GM23338 (cell line): Measurements from ENCODE around the gene KATNIP. TPM values are rescaled to one million over a fixed set of nuclear protein-coding genes. Genes with fewer than 3 reads are reported as not detected.
A peak's percentile ranks its signal among the peaks of the same experiment; 100 is the strongest.

Source experiments
- ATAC-seq: fragments of 200-7000 bp; cut with Tn5 transposase; 3 replicates; pipeline ENCODE4 v1.9.1; 2020
- DNase-seq: peaks from one replicate; pipeline ENCODE4 v3.0.0-alpha.2; 2015; ENCODE audit warnings: low spot score
- H2AFZ ChIP-seq: fragments of 200-600 bp; sonication (generic); 2 replicates; pipeline ENCODE4 v1.8.0; 2016; ENCODE audit warnings: antibody characterized with exemption, mild to moderate bottlenecking, moderate library complexity
- H3F3A ChIP-seq: fragments of 200-600 bp; sonication (generic); replicated peaks from 2 replicates; pipeline ENCODE4 v1.8.0; 2017; ENCODE audit warnings: antibody characterized with exemption, mixed run types, low read depth
- H3K27ac ChIP-seq: fragments of 200-600 bp; sonication (generic); 2 replicates; pipeline ENCODE4 v1.6.1; 2016; ENCODE audit warnings: low read depth
- H3K27me3 ChIP-seq: fragments of 200-600 bp; sonication (generic); 2 replicates; pipeline ENCODE4 v1.8.0; 2016; ENCODE audit warnings: mild to moderate bottlenecking, mixed run types, moderate library complexity; ENCODE audit not compliant: insufficient read depth
- H3K36me3 ChIP-seq: fragments of 200-600 bp; sonication (generic); 2 replicates; pipeline ENCODE4 v1.8.0; 2016; ENCODE audit warnings: mild to moderate bottlenecking; ENCODE audit not compliant: insufficient read depth
- H3K4me1 ChIP-seq: fragments of 200-600 bp; sonication (generic); 2 replicates; pipeline ENCODE4 v1.8.0; 2016; ENCODE audit warnings: mild to moderate bottlenecking, moderate library complexity; ENCODE audit not compliant: insufficient read depth
- H3K4me2 ChIP-seq: fragments of 200-600 bp; sonication (generic); 2 replicates; pipeline ENCODE4 v1.7.1; 2017; ENCODE audit warnings: mixed run types
- H3K4me3 ChIP-seq: fragments of 200-600 bp; sonication (generic); 2 replicates; pipeline ENCODE4 v1.6.1; 2016; ENCODE audit warnings: mixed run types
- H3K79me2 ChIP-seq: fragments of 200-600 bp; sonication (generic); replicated peaks from 2 replicates; pipeline ENCODE4 v1.8.0; 2017; ENCODE audit warnings: mild to moderate bottlenecking; ENCODE audit not compliant: insufficient read depth
- H3K9me2 ChIP-seq: fragments of 200-600 bp; sonication (generic); 2 replicates; pipeline ENCODE4 v1.8.0; 2017; ENCODE audit not compliant: insufficient read depth
- H4K20me1 ChIP-seq: fragments of 200-600 bp; sonication (generic); replicated peaks from 2 replicates; pipeline ENCODE4 v1.8.0; 2017; ENCODE audit warnings: mild to moderate bottlenecking; ENCODE audit not compliant: insufficient read depth
- H3K27ac Mint-ChIP-seq: 2 replicates; pipeline ENCODE4 v1.8.0; 2020; ENCODE audit warnings: inconsistent platforms, mild to moderate bottlenecking, moderate library complexity, mixed read lengths
- H3K27me3 Mint-ChIP-seq: 3 replicates; pipeline ENCODE4 v1.8.0; 2022; ENCODE audit warnings: low read depth, mild to moderate bottlenecking, moderate library complexity, mixed read lengths, inconsistent platforms; ENCODE audit not compliant: insufficient read depth, poor library complexity
- H3K36me3 Mint-ChIP-seq: 3 replicates; pipeline ENCODE4 v1.8.0; 2021; ENCODE audit warnings: low read depth, mild to moderate bottlenecking, inconsistent platforms, moderate library complexity, mixed read lengths
- H3K4me1 Mint-ChIP-seq: 3 replicates; pipeline ENCODE4 v1.8.0; 2020; ENCODE audit warnings: mild to moderate bottlenecking, inconsistent platforms, mixed read lengths
- H3K4me3 Mint-ChIP-seq: 3 replicates; pipeline ENCODE4 v1.8.0; 2021; ENCODE audit warnings: moderate library complexity, mild to moderate bottlenecking, inconsistent platforms, mixed read lengths
- H3K9me3 Mint-ChIP-seq: 3 replicates; pipeline ENCODE4 v1.8.0; 2020; ENCODE audit warnings: moderate library complexity, mild to moderate bottlenecking, inconsistent platforms, mixed read lengths
- CREB1 ChIP-seq: fragments of 250-450 bp; sonication (Bioruptor Pico); IDR thresholded peaks from 2 replicates; pipeline ENCODE4 v1.5.0; 2020; ENCODE audit warnings: low read depth, mild to moderate bottlenecking, moderate library complexity
- CTCF ChIP-seq, 2 experiments: fragments of 200-600 bp in 1 of 2; sonication (generic) in 1 of 2; conservative IDR thresholded peaks; 2 replicates each; pipeline versions ENCODE4 v1.5.1 to v1.6.1; 2016 to 2017; ENCODE audit warnings: antibody characterized with exemption in 2 of 2, low read depth in 2 of 2, mild to moderate bottlenecking in 2 of 2, moderate library complexity in 1 of 2
- ETS1 ChIP-seq: IDR thresholded peaks from 2 replicates; pipeline ENCODE4 v1.6.1; 2016; ENCODE audit warnings: antibody characterized with exemption
- EZH2 ChIP-seq: fragments of 200-600 bp; sonication (generic); IDR thresholded peaks from one replicate; pipeline ENCODE4 v1.8.0; 2017; ENCODE audit warnings: antibody characterized with exemption, mild to moderate bottlenecking, low read depth; ENCODE audit not compliant: unreplicated experiment
- EZH2phosphoT487 ChIP-seq: fragments of 200-600 bp; sonication (generic); IDR thresholded peaks from one replicate; pipeline ENCODE4 v1.8.1; 2018; ENCODE audit warnings: antibody characterized with exemption; ENCODE audit not compliant: unreplicated experiment
- JUNB ChIP-seq: IDR thresholded peaks from one replicate; pipeline ENCODE4 v1.6.1; 2016; ENCODE audit warnings: antibody characterized with exemption; ENCODE audit not compliant: unreplicated experiment
- NANOG ChIP-seq: IDR thresholded peaks from 2 replicates; pipeline ENCODE4 v1.6.1; 2016; ENCODE audit warnings: antibody characterized with exemption, borderline replicate concordance
- POLR2AphosphoS5 ChIP-seq: IDR thresholded peaks from 2 replicates; pipeline ENCODE4 v1.6.1; 2016; ENCODE audit warnings: antibody characterized with exemption, low read depth
- REST ChIP-seq: IDR thresholded peaks from one replicate; pipeline ENCODE4 v1.6.1; 2018; ENCODE audit warnings: antibody characterized with exemption; ENCODE audit not compliant: unreplicated experiment
- STAT1 ChIP-seq: IDR thresholded peaks from one replicate; pipeline ENCODE4 v1.6.1; 2016; ENCODE audit warnings: antibody characterized with exemption; ENCODE audit not compliant: unreplicated experiment
- ZNF114 ChIP-seq: fragments of 250-450 bp; sonication (Bioruptor Pico); IDR thresholded peaks from 2 replicates; pipeline ENCODE4 v1.5.0; 2020; ENCODE audit warnings: mild to moderate bottlenecking, moderate library complexity
- ZNF331 ChIP-seq: fragments of 250-450 bp; sonication (Bioruptor Pico); IDR thresholded peaks from 2 replicates; pipeline ENCODE4 v1.5.0; 2020; ENCODE audit warnings: low read depth, mild to moderate bottlenecking, moderate library complexity
- polyA plus RNA-seq: library from polyadenylated mRNA; unstranded; fragments of >200 nt; fragmentation: Nextera tagmentation; extraction: Ambion mirVana; gene quantifications from 2 replicates; pipeline ENCODE4 v1.2.1, GENCODE V29; 2016
- total RNA-seq: library from RNA; depleted of rRNA; stranded (reverse); fragments of >200 nt; shearing (Covaris generic); gene quantifications from 2 replicates; pipeline ENCODE4 v1.2.3, GENCODE V29; 2014

The KATNIP gene
- total and polyA plus RNA-seq, 2 experiments from 2014 or later = 7.0 to 11.8 TPM

GRCh38 chr16:27551036-27551435 is 1.1 kb downstream of the KATNIP start:
- Histone ChIP-seq H2AFZ (no peak overlapping the region), H3K27me3 (no peaks in the 10 kb centered on the region), H3F3A (no peaks in the 10 kb centered on the region), H3K9me2 (no peaks in the 10 kb centered on the region), H3K4me3 (peak overlapping the region; percentile 91), H3K36me3 (no peaks in the 10 kb centered on the region), H3K4me1 (peaks cover 8% of the 10 kb centered on the region), H4K20me1 (peaks cover 24% of the 10 kb centered on the region), H3K27ac (no peak overlapping the region), H3K4me2 (peak overlapping the region; percentile 88), H3K79me2 (peaks cover 54% of the 10 kb centered on the region)
- H3K27me3 Mint-ChIP-seq = peaks cover 5% of the 10 kb centered on the region
- no peak for DNase-seq
- H3K4me1 Mint-ChIP-seq = peaks cover 8% of the 10 kb centered on the region; the same call in 2 of the 3 replicates
- H3K9me3 Mint-ChIP-seq = no peaks in the 10 kb centered on the region; the same call in 2 of the 3 replicates
- H3K36me3 Mint-ChIP-seq = peaks cover 6% of the 10 kb centered on the region; the same call in 2 of the 3 replicates
- TF ChIP-seq ZNF114 (CRISPR knock-in tag) (no peak), ETS1 (no peak)
- no peak overlapping the region for H3K27ac Mint-ChIP-seq
- H3K4me3 Mint-ChIP-seq = peak overlapping the region; percentile 100
- ATAC-seq = no peak

- H3K4me2 ChIP-seq = no peak overlapping the region
- no peak overlapping the region for H3K4me3 Mint-ChIP-seq
- no peak overlapping the region for H3K4me3 ChIP-seq
- ATAC-seq (no peak), DNase-seq (no peak)
- no peaks in the 10 kb centered on the region for H3K36me3 Mint-ChIP-seq
- no peaks in the 10 kb centered on the region for H4K20me1 ChIP-seq
- no peaks in the 10 kb centered on the region; the same call in 1 of the 2 replicates for H3K36me3 ChIP-seq
- H3K4me1 Mint-ChIP-seq = no peaks in the 10 kb centered on the region
- peaks cover 8% of the 10 kb centered on the region for H3K79me2 ChIP-seq
- no peaks in the 10 kb centered on the region for H3K9me3 Mint-ChIP-seq
- no peaks in the 10 kb centered on the region for H3K4me1 ChIP-seq
- H3K27ac Mint-ChIP-seq = no peak overlapping the region
- H3K9me2 ChIP-seq = no peaks in the 10 kb centered on the region
- no peak overlapping the region for H2AFZ ChIP-seq
- peaks cover 3% of the 10 kb centered on the region for H3K27me3 Mint-ChIP-seq
- H3K27ac ChIP-seq = no peak overlapping the region
- H3F3A ChIP-seq = no peaks in the 10 kb centered on the region
- no peaks in the 10 kb centered on the region for H3K27me3 ChIP-seq
- TF ChIP-seq ZNF114 (CRISPR knock-in tag) = no peak
- no peak for TF ChIP-seq NANOG
- no peak for TF ChIP-seq POLR2AphosphoS5
- no peak for TF ChIP-seq CREB1 (CRISPR knock-in tag)
- no peak for TF ChIP-seq JUNB
- TF ChIP-seq CTCF (conservative IDR thresholded peaks at IDR 0.05; ENCODE audit: low read depth in 2 of 2) = no peak
- no peak for TF ChIP-seq EZH2
- no peak for TF ChIP-seq ZNF331 (CRISPR knock-in tag)
- TF ChIP-seq STAT1 = no peak
- TF ChIP-seq EZH2phosphoT487 = no peak
- no peak for TF ChIP-seq REST
- no peak for TF ChIP-seq ETS1
These were observed 6.5 kb downstream of the KATNIP start for GRCh38 chr16:27556471-27556870.
